NCI-H2171 (cell line): ENCODE results near the gene ATP6V1G2.
"Not testable (repeated sequence)": the region's sequence is repeated elsewhere in the genome, so short reads cannot be mapped to it uniquely, and the experiment has no call there.

Experiments
- DNase-seq: peaks from one replicate; lab custom pipeline; 2025; lab: John Stamatoyannopoulos, UW

The ATP6V1G2 gene

DNA sequence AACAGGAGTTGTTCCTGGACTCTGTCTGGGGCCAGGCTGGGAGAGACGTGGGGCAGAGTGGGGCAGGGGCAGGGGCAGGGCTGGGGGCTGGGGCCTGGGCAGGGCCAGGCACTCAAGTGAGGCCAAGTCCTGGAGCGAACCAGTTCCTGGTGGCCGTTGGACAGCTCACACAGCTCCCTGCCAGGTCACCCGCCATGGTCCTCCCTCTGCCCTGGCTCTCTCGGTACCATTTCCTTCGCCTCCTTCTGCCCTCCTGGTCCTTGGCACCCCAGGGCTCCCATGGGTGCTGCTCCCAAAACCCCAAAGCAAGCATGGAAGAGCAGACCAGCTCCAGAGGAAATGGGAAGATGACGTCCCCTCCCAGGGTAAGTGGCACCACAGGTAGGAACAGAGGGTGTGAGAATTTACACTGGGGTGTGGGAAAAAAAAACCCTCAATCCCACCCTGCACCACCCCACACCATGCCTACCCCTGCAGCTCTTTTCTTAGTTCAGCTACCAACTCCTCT is 17.5 kb downstream of the ATP6V1G2 start, which contains the start of gene MCCD1:
MCCD1 (plus strand) TSS at position 142 of the 508 bp plus-strand sequence; CDS start at position 195, 53 bp downstream.
- no peak for DNase-seq

DNA sequence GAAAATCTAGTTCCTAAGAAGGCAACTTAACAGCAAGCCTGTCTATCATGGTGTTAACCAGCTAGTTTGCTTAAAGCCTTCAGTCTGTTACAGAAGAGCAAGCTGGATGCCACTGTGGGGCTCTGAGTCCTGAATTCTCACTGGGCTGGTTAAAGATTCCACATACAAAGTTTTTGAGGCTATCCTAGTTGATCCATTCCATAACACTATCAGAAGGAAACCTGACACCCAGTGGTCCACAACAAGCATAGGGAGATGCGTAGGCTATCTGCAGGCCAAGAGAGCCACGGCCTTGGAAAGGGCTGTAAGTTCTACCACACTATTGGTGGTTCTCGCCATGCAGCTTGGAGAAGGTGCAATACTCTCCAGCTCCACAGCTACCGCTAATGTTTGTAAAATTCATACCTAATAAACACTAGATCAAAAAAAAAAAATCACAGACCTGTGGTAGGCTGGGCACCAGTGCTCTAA is 18.1 kb downstream of the ATP6V1G2 start:
- no peak for DNase-seq

DNA sequence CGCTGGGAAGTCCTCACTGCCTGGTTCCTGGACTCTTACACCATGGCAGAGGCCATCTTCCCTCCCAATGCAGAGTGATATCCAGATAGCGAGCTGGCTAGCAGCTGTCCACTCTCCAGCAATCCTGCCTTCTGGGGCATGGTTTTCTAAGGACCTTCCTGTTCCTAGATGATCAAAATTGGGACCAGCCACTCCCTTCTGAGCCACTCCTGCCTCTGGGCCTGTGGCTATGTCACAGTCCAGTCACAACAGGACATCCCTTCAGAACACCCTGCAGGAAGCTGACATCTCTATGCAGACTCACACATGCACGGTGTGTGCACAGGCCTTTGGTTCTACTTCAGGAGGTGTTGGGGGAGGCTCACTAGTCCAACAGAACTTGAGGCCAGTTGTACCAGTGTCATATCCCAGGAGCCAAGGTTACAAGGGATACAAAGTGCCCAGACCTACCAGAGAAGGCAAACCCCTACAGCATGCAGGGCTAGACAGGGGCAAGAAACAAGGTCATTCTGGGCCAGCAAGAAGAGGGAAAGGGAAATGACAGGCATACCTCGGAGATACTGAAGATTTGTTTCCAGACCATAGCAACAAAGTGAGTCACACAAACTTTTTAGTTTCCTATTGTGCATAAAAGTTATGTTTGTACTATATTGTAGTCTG is 20.3 kb downstream of the ATP6V1G2 start:
- DNase-seq = no peak

DNA sequence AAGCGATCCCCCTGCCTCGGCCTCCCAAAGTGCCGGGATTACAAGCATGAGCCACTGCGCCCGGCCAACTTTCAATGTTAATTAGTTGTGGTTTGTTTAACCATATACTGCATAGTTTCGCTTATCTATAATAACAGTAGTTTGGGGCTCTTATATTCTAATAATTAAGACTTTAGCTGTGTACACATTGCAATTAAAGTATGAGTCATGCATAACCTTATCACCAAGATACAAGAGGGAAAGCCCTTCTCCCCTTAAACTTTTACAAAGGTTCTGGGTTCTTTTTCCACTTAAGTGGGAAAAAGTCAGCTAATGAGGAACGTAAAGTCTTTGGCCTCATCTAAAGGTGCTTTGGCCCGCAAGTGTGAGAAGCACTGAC is 20.9 kb downstream of the ATP6V1G2 start:
- no peak for DNase-seq

DNA sequence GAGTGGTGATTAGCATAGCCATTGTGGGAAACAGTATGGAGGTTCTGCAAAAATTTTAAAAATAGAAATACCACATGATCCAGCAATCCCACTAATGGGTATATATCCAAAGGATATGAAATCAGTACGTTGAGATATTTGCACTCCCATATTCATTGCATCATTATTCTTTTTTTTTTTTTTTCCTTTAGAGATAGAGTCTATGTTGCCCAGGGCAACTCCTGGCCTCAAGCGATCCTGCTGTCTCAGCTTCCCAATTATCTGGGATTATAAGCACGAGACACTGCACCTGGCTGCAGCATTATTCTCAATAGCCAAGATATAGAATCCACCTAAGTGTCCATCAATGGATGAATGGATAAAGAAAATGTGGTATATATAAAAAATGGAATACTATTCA is 24.6 kb downstream of the ATP6V1G2 start:
- DNase-seq = no peak

DNA sequence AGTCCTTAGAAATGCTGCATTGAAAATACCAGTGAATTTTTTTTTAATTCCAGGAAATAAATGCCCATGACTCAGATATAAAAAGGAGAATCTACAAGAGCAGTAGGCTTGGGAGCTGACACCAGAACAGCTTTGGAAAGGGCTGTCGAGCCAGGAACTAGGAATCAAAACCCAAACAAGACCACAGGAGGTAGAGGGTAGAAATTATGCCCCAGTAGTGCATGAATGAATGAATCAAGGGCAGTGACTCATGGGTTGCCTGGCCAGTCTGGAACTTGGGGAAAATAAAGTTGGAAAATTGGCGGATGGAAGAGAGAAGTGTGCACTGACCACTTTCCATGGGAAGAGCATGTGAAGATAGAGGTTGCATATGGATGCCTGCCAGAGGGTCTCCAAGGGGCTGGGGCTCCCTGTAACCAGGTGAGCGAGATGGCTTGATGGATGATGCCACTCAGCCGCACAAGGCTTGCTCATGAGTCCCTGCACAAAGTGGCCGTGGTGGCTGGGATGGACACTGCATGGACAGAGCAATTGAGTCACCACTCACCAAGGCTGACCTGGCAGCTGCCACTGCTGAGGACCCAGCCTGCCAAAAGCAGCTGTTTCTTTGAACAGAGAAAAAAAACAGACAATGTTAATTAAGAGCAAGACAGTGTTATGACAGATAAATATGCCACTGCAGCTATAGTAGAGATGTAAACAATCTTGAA is 32.8 kb downstream of the ATP6V1G2 start:
- no peak for DNase-seq

DNA sequence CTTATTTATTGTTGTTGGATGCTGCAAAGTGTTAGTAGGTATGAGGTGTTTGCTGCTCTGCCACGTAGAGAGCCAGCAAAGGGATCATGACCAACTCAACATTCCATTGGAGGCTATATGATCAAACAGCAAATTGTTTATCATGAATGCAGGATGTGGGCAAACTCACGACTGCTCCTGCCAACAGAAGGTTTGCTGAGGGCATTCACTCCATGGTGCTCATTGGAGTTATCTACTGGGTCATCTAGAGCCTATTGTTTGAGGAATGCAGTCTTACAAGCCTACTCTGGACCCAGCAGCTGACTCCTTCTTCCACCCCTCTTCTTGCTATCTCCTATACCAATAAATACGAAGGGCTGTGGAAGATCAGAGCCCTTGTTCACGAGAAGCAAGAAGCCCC is 36.4 kb downstream of the ATP6V1G2 start:
- DNase-seq = no peak

DNA sequence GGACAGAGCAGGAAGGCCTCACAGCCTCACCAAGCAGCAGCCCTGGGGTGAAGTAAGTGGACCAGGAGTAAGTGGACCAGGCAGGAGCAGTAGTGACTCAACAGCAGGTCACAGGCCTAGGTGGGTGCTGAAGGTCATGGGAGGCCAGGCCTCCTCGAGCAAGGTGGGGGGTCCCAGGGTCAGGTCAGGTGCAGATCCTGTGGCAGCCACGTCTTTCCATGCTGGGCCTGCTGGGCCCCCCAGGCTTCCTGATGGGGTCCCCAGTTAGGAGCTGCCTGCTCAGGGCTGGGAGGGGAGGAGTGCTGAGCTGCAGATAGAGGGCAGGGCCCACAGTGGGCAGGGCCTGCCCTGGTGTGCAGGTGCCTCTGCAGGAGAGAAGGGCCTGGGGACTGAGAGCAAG is 37.4 kb downstream of the ATP6V1G2 start:
- not testable (repeated sequence) for DNase-seq

DNA sequence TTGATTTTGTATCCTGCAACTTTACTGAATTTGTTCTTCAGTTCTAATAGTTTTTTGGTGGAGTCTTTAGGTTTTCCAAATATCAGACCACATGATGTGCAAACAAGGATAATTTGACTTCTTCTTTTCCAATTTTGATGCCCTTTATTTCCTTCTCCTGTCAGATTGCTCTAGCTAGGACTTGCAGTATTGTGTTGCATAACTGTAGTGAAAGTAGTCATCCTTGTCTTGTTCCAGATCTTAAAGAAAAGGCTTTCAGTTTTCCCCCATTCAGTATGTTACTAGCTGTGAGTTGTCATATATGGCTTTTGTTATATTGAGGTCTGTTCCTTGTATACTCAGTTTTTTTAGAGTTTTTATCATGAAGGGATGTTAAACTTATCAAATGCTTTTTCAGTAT is 43.8 kb downstream of the ATP6V1G2 start:
- no peak for DNase-seq

DNA sequence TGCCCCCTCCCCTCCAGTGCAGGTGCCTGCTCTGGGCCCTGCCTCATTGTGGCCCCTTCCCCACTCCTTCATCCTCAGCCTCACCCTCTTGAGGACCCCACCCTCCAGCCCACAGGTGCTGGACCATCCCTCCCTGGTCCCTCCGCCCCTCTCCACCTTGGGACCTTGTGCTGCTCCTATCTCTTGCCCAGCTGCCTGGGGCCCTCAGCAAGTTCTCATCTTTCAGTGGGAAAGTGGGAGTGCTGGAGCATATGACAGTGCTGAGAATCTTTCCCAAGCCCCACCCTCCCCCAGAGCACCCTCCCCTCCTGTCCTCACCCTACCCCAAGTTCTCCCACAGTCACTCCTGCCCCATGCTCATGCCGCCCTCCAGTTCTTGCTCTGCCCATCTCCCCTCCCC is 46.8 kb downstream of the ATP6V1G2 start:
- DNase-seq = not testable (repeated sequence)

DNA sequence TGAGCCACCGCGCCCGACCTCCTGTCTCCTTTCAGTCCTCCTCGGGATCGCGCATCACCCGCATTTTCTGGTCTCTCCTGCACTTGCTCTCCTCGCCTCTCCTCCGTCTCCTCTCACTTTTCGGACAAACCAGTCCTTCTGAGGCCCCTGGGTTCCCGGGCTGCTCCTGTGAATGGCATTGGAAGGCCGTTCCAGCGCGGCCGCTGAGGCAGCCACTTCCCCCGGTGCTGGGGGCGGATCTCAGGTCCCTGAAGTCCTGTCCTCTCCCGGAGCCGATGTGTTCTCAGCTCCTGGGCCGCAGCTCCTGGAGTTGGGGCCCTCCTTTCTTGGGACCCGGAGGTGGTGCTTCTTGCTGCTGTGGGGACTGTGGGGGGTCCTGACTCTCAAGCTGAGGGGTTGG is 47.7 kb downstream of the ATP6V1G2 start:
- DNase-seq = no peak

DNA sequence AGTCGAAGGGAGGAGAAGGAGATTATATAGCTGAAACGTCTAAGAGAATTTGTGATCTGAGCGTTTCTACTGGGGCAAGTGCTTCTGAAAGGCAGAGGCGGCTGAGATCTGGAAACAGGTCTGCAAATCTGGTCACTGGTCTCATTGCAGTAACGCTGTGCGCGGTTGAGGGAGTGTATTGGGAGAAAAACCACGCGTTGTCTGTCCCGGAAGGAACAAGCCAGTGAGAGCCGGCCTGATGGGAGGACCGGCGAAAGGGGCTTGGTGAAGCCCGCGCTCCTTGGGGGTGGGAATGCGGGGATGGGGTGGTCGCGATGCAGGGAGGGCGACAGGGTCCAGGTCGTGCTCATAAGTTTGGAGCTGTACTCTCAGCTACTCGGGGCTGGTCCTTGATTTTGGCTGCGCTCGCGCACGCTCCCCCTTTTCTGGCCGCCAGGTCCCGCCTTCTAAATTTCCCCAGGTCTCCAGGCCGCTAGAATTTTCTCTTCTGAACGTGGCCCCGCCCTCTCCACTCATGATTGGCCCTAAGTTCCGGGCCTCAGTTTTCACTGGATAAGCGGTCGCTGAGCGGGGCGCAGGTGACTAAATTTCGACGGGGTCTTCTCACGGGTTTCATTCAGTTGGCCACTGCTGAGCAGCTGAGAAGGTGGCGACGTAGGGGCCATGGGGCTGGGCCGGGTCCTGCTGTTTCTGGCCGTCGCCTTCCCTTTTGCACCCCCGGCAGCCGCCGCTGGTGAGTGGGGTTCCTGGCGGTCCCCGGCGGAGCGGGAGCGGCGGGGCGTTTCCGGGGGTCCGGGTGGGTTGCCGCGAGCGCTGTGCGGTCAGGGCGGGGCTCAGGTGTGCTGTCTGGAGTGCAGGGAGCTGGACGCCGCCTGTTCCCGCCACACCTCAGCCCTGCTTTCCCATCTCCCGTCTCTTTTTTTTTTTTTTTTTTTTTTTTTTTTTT is 48.6 kb downstream of the ATP6V1G2 start, which contains the start of gene MICB:
MICB (plus strand) TSS at position 615 of the 946 bp plus-strand sequence; CDS start at position 664, 49 bp downstream.
- DNase-seq = peak; percentile 79

DNA sequence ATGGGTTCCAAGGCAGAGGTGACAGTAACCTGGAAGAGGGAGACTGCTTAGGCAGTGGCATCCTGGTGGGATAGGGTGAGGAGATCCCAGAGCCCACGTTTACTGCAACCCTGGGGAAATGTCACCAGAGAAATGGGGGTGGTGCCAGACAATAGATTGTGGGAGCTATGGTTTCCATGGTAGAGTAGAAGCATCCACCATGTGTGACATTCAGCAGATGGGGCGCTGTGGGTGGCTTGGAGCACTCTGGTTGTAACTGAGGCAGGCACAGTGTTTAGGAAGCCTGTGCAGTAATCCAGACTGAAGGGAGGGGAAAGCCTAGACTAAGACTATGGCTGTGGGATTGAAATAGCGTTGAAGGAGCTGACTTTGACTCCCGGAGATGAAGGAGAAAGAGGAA is 49.6 kb downstream of the ATP6V1G2 start:
- not testable (repeated sequence) for DNase-seq

DNA sequence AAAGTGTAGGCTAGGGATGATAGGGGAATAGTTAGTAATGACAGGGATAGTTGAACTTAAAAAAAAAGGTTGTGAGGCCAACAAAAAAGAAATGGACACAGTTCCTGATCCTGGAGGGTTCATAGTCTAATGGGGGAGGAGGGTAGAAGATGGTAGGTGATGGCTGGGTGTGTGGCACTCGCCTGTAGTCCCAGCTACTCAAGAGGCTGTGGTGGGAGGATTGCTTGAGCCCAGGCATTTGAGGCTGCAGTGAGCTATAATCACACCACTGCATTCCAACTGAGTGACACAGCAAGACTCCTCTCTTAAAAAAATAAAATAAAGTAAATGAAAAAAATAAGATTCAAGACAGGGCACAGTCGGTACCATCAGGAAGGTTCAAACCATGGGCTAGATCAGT is 50.8 kb downstream of the ATP6V1G2 start:
- DNase-seq = no peak
